ENCODE measurements around the gene WEE1. TPM values are rescaled to one million over a fixed set of nuclear protein-coding genes. Genes with fewer than 3 reads are reported as not detected.

WEE1 gene
- total RNA-seq, 1 donor from 2014 or later = 50.7 TPM

DNA sequence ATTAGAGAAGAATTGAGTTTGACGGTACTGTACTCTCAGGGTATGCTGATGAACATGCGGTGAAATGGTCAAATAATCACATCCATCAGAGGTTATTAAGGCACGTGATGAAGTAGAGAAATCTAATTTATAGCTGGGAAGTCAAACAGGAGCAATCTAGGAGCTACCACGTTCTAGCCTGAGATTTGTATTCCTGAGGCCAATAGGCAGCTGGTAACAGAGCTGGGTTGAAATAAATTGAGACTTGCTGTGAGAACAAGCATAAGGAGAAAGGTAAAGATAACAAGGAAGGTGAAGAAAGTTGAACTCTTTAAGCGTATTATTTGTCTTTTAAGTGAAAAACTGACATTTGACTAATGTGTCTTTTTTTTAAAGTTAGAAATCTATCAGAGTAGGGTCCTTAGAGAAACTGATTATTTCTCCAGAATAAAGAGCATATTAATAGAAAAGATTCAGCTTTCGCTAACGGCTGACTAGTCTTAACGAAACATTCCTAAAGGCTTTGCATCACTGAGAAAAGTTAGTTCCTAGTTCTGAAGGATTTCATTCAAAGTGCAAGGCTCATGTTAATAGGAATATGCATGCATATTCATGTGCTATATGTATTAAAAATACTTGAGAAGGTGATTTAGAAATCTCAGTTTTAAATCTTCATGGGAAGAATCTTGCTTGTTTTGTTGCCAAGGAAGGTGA, 5.2 kb upstream of the WEE1 start:
- Mint-ChIP-seq H3K4me1 (ENCODE audit: low read depth, unreplicated experiment) (peaks cover 39% of the 10 kb centered on the region), H3K9me3 (ENCODE audit: unreplicated experiment) (no peaks in the 10 kb centered on the region), H3K4me3 (ENCODE audit: unreplicated experiment) (no peak overlapping the region), H3K27ac (ENCODE audit: unreplicated experiment) (peak overlapping the region; percentile 100), H3K36me3 (ENCODE audit: low read depth, unreplicated experiment) (no peaks in the 10 kb centered on the region), H3K27me3 (ENCODE audit: low read depth, unreplicated experiment) (no peaks in the 10 kb centered on the region)
- no peak overlapping the region for H3K4me3 ChIP-seq (ENCODE audit: insufficient read depth, low read depth, low read length)
- peak overlapping the region; percentile 99 for H3K27ac ChIP-seq (ENCODE audit: low read depth, low read length)
- FAIRE-seq (no peak), DNase-seq (ENCODE audit: low read depth) (no peak)
- no peaks in the 10 kb centered on the region for H3K36me3 ChIP-seq (ENCODE audit: insufficient read depth, low read length)
- peaks cover 47% of the 10 kb centered on the region for H3K4me1 ChIP-seq (ENCODE audit: insufficient read depth, low read length)
- H3K9me3 ChIP-seq (ENCODE audit: insufficient read depth, low read depth, low read length) = no peaks in the 10 kb centered on the region
- H3K4me2 ChIP-seq (ENCODE audit: low read length) = peak overlapping the region; percentile 74
- no peak overlapping the region for H2AFZ ChIP-seq (ENCODE audit: low read depth, low read length)
- H3K9ac ChIP-seq (ENCODE audit: low read length) = peak overlapping the region; percentile 89
- TF ChIP-seq, protein P1, sequence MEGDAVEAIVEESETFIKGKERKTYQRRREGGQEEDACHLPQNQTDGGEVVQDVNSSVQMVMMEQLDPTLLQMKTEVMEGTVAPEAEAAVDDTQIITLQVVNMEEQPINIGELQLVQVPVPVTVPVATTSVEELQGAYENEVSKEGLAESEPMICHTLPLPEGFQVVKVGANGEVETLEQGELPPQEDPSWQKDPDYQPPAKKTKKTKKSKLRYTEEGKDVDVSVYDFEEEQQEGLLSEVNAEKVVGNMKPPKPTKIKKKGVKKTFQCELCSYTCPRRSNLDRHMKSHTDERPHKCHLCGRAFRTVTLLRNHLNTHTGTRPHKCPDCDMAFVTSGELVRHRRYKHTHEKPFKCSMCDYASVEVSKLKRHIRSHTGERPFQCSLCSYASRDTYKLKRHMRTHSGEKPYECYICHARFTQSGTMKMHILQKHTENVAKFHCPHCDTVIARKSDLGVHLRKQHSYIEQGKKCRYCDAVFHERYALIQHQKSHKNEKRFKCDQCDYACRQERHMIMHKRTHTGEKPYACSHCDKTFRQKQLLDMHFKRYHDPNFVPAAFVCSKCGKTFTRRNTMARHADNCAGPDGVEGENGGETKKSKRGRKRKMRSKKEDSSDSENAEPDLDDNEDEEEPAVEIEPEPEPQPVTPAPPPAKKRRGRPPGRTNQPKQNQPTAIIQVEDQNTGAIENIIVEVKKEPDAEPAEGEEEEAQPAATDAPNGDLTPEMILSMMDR (IDR thresholded peaks at IDR 0.05; ENCODE audit: insufficient read depth, low read depth, low read length) = no peak
- TF ChIP-seq EZH2 (IDR thresholded peaks at IDR 0.05; ENCODE audit: insufficient read depth, low read length) = no peak
- H3K27me3 ChIP-seq (ENCODE audit: insufficient read depth, low read length) = no peaks in the 10 kb centered on the region
- H4K20me1 ChIP-seq (ENCODE audit: insufficient read depth, low read length) = no peaks in the 10 kb centered on the region
- H3K79me2 ChIP-seq (ENCODE audit: insufficient read depth, low read length) = peaks cover 5% of the 10 kb centered on the region

DNA sequence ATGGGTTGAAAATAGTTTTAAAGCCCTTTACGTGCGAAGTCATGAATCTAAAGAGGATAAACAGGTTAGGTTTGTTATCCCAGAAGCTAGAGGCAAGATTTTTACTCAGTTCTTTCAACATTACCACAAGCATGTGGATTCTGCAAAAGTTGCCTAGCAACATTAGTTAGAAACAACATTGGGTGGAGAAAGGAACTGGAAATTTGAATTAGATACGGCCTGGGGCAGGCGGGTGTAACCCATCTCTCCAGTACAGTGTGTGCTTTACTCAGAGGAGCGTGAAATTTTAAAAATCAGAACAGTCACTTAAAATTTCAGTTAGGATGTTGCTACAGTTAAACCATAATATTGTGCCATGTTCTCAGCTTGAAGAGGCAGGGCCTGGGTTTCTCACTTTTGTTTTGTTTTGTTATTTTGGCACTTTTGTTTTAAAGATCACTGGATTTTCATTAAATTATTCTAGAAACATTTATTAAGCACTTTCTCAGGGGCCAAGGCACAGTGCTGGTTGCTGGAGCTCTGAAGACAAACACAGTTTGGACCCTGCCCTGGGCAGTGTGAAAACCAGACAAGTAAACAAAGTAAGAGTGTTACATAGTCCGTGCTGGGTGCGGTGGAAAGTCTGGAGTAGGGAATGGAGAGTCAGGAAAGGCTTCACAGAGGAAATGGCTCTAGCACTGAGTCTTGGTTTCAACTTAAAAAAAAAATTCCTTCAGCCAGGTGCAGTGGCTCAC, 4.4 kb upstream of the WEE1 start:
- H3K27me3 ChIP-seq (ENCODE audit: insufficient read depth, low read length) = no peaks in the 10 kb centered on the region
- TF ChIP-seq EZH2 (IDR thresholded peaks at IDR 0.05; ENCODE audit: insufficient read depth, low read length) = no peak
- TF ChIP-seq, protein P1 (IDR thresholded peaks at IDR 0.05; ENCODE audit: insufficient read depth, low read depth, low read length) = no peak
- peak overlapping the region; percentile 100 for H3K27ac Mint-ChIP-seq (ENCODE audit: unreplicated experiment)
- no peak for FAIRE-seq
- H3K4me1 ChIP-seq (ENCODE audit: insufficient read depth, low read length) = peaks cover 47% of the 10 kb centered on the region
- H3K36me3 Mint-ChIP-seq (ENCODE audit: low read depth, unreplicated experiment) = no peaks in the 10 kb centered on the region
- peak overlapping the region; percentile 10 for H3K4me3 Mint-ChIP-seq (ENCODE audit: unreplicated experiment)
- H3K4me1 Mint-ChIP-seq (ENCODE audit: low read depth, unreplicated experiment) = peaks cover 39% of the 10 kb centered on the region
- DNase-seq (ENCODE audit: low read depth) = peak; percentile 91
- H4K20me1 ChIP-seq (ENCODE audit: insufficient read depth, low read length) = no peaks in the 10 kb centered on the region
- H3K9ac ChIP-seq (ENCODE audit: low read length) = peak overlapping the region; percentile 89
- H3K9me3 ChIP-seq (ENCODE audit: insufficient read depth, low read depth, low read length) = no peaks in the 10 kb centered on the region
- no peaks in the 10 kb centered on the region for H3K27me3 Mint-ChIP-seq (ENCODE audit: low read depth, unreplicated experiment)
- peak overlapping the region; percentile 35 for H3K4me3 ChIP-seq (ENCODE audit: insufficient read depth, low read depth, low read length)
- H3K9me3 Mint-ChIP-seq (ENCODE audit: unreplicated experiment) = no peaks in the 10 kb centered on the region
- H3K4me2 ChIP-seq (ENCODE audit: low read length) = peak overlapping the region; percentile 74
- H3K79me2 ChIP-seq (ENCODE audit: insufficient read depth, low read length) = peaks cover 10% of the 10 kb centered on the region
- no peaks in the 10 kb centered on the region for H3K36me3 ChIP-seq (ENCODE audit: insufficient read depth, low read length)
- H2AFZ ChIP-seq (ENCODE audit: low read depth, low read length) = no peak overlapping the region
- H3K27ac ChIP-seq (ENCODE audit: low read depth, low read length) = peak overlapping the region; percentile 99
